ENCODE measurements around the gene LCE1C.

DNA sequence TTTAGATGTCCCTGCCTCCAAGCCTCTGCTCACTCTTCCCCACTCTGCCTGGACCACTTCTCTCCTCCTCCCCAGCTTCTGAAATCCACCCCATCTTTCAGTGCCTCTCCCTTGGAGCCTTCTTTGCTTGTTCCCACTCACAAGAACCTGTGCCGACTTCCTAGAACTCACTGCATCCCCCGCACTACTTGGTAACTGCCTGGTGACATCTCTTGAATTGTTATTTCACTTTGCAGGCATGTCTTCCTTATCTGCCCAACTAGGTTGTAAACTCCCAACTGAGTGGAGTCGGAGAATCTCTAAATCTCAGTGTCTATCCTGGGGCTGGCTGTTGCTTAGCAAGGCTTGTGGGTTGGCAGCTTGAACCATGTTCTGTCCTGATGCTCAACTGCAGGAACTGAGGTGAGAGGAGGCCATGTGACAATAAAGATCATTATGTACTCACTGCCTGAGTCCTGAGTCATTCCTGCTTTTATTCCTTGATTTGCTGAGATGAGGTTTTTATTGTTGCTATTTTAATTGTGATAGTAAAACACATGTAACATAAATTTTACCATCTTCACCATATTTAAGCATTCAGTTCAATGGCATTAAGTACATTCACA, 44.7 kb downstream of the LCE1C start:
- TF ChIP-seq, protein P1, sequence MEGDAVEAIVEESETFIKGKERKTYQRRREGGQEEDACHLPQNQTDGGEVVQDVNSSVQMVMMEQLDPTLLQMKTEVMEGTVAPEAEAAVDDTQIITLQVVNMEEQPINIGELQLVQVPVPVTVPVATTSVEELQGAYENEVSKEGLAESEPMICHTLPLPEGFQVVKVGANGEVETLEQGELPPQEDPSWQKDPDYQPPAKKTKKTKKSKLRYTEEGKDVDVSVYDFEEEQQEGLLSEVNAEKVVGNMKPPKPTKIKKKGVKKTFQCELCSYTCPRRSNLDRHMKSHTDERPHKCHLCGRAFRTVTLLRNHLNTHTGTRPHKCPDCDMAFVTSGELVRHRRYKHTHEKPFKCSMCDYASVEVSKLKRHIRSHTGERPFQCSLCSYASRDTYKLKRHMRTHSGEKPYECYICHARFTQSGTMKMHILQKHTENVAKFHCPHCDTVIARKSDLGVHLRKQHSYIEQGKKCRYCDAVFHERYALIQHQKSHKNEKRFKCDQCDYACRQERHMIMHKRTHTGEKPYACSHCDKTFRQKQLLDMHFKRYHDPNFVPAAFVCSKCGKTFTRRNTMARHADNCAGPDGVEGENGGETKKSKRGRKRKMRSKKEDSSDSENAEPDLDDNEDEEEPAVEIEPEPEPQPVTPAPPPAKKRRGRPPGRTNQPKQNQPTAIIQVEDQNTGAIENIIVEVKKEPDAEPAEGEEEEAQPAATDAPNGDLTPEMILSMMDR (IDR thresholded peaks at IDR 0.05): no peak
- TF ChIP-seq POLR2A (IDR thresholded peaks at IDR 0.05): no peak
